GM21576 (cell line): Measurements from ENCODE around the gene PTH2.
"Not testable (repeated sequence)": the region's sequence is repeated elsewhere in the genome, so short reads cannot be mapped to it uniquely, and the experiment has no call there.

Experiments used
- ATAC-seq: cut with Tn5 transposase; IDR thresholded peaks from one replicate; pipeline ENCODE4 v1.9.1; 2021; ENCODE audit warnings: mild to moderate bottlenecking, moderate library complexity; ENCODE audit not compliant: unreplicated experiment

Gene PTH2

DNA sequence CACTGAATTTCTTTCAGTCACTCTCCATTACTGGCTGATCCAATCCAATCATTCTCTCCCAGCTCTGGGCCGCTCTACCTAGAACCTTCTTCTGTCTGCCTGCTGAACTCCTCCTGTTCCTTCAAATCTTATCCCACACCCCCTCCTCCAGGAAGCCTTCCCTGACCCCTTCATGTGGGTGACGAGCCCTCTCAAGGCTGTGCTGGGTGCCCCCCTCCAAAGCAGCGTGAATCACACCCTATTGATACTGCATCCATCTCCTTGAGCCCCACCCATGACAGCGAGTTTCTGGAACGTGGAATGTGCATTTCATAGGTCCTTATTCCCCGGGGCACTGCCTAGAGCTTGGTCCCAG lies 25.2 kb upstream of the PTH2 start:
- ATAC-seq: no peak

DNA sequence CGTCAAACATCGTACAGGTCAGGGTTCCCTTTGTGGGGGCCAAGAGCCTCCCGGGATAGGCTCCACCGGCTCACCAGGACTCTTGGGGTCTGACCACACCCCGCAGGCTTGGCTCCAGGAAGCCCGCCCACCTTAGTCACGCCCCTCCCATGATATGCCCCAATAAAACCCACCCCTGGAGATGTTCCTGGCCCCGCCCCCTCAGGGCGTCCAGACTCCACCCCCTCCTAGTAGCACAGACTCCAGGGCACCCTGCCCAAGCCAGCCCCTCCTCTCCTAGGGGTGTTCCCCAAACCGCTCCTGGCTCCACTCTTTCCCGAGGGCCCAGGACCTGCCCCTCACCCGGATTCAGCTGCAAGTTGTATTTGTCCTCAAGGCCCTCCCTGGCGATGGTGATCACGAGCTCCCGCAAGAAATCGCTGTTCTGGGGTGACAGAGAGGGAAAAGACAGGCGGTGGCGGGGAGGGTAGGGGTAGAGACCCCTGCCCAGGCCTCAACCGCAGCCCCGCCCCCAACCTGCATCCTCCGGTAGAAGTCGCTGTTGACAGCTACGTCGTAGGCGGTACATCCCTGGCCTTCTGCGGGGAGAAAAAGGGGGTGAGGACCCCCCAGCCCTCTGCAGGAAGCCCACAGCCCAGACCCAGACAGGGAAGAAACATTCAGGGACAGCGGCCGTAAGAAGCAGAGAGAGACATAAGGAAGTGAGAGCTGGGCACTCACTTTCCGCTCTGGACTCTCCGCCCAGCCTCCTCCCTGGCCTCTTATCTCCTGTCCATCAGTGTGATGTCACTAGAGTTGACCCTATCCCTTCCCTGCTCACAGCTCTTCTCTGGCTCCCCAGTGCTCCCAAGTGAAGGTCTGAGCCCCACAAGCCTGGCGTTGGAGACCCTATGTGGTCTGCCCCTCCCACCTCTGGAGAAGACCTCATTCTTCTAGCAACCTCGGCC lies 24.5 kb upstream of the PTH2 start:
- no peak for ATAC-seq

DNA sequence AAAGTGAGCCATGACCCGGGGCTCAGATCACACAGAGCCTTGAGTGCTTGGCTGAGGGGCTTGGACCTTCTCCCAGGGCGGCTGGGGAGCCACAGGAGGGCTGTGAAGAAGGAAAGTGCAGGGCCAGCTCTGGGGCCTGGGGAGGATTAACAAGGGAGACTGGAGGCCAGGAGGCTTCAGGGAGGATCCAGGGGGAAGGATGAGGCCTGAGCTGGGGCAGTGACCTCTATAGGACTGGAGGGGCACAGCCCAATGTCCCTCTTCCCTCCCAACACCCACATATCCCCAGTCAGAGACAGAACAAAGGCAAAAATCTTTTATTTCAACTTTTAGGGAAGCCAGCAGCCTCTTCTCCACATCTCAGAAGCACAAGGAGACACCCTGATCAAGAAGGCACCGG lies 22.8 kb upstream of the PTH2 start:
- no peak for ATAC-seq

DNA sequence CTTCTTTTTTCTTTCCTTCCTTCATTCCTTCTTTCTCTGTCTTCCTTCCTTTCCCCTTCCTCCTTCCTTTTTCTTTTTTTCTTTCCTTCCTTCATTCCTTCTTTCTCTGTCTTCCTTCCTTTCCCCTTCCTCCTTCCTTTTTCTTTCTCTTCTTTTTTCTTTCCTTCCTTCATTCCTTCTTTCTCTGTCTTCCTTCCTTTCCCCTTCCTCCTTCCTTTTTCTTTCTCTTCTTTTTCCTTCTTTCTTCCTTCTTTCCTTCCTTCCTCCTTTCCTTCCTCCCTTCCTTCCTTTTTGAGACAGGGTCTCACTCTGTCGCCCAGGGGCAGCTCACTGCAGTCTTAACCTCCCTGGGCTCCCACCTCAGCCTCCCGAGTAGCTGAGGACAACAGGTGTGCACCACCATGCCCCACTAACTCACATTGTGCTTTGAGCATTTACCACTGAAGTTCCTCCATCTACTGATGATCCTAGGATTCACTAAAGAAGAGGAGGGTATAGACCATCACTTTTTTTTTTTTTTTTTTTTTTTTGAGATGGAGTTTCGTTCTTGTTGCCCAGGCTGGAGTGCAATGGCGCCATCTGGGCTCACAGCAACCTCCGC lies 21.0 kb upstream of the PTH2 start:
- ATAC-seq: not testable (repeated sequence)

DNA sequence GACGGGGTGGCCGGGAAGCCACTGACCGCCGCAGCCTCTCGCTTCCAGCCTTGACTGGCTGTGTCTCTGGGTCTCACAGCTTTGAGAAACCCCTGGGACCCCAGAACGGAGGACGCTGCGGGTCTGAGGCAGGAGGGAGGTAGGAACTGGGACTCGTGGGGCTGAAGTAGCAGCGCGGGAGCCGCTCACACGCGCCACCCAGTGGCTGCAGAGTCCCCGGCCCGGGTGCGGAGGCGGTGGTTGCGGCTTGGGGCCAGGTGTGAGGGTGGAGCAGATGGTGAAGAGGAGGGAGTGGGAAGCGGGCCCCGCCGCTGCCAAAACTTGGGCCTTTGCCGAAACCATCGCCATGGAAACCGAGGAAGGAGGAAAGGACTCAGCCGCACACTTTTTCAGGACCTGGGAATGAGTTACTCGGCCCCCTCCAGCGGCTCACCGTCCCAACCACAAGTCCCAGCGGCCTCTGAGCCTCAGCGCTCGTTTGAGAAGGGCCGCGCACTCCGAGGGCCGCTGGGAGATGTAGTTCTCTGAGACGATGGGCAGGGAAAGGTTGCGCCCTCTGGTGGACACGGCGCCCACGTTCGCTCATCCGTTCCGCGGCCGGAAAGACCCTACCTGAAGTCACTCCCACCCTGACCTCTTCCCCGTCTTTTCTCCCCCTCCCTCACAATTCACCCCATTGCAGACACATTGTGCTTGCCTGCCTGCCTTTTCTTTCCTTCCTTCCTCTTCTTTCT lies 20.3 kb upstream of the PTH2 start:
- ATAC-seq: peak; percentile 67

DNA sequence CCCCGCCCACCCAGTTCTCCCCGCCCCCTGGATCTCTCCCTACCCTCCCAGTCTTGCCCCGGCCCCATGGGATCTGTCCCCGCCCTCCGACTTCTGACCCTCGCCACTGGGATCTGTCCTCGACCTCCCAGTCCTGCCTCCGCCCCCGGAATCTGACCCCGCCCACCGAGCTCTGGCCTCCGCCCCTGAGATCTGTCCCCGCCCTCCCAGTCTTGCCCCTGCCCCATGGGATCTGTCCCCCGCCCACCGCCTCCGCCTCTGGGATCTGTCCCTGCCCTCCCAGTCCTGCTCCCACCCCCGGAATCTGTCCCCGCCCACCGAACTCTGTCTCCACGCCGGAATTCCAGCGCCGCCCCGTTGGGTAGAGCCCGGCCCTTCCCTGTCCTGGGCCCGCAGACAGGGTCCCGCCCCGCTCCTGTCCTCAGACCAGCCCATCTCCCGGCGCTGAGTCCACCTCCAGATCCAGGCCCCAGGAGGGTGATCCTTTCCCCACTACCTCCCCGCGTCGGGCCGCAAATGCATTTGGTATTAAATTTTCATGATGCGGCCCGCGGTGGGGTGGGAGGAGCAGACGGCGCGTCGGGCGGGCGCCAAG lies 19.6 kb upstream of the PTH2 start:
- ATAC-seq: no peak

DNA sequence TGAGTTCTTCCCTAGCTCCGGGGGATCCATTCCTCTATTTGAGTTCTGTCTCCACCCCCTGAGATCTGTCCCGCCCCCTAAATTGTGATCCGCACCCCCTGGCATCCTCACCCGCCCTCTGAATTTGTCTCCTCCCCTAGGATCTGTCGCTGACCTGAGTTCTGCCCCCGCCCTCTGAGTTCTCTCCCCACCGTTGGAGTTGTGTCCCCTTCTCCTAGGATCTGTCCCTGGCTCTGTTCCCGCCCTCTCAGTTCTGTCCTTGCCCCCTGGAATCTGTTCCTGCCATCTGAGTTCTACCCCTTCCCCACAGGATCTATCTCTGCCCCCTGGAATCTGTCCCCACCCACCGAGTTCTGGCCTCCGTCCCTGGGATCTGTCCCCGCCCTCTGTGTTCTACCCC lies 19.1 kb upstream of the PTH2 start:
- no peak for ATAC-seq

DNA sequence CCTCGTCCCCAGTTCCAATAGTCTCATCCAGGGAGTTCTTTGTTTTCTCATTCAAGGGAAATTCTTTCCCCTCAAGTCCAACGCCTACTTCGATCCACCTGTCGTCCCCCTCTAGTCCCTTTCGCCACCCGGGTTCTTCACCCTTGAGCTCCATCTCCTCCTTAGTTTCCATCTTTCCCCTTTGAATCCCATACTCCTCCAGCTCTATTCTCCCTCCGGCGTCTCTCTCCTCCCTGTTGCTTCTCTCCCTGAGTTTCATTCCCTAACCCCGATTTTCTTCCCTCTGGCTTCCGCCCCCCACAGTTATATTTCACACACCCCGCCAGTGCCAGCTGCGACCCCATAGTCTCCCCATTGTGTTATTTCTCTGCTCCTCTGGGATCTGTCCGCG lies 18.7 kb upstream of the PTH2 start:
- ATAC-seq: no peak

DNA sequence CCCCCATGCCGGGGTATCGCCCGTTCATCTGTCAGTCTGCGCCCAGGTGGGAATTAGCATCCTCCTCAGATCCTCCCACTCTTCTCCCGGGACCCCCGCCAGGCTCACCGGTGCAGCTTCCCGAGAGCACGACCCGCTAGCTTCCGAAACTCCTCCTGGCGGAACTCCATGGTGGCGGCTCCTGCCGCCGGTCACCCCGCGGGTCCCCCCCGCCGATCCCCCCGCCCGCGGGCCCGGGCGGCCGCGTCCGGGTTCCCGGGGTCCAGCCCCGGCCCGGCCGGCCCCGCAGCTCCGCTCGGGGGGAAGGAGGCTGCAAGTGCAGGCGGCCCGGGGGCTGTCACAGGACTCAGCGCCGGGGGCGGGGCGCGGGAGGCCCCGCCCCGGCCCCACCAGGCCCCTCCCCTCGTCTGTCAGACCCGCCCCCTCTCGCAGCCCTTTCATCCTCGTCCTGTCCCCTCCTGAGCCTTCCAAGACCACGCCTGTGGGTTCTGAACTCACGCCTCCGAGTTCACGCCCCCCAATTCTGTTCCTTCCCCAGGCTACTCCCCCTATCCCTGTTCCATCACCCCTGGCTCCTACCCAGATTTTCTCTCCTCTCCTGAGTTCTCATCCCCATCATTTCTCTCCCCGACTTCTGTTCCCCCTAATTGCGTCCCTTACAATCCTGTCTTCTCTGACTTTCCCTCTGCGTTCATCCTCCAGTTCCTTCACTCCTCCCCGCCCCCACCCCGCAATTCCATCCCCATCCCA lies 18.1 kb upstream of the PTH2 start, which contains the start of gene SLC17A7:
TSS of gene SLC17A7 (minus strand) at position 318 of the 750 bp plus-strand sequence. CDS start at position 170, 148 bp downstream.
- no peak for ATAC-seq

DNA sequence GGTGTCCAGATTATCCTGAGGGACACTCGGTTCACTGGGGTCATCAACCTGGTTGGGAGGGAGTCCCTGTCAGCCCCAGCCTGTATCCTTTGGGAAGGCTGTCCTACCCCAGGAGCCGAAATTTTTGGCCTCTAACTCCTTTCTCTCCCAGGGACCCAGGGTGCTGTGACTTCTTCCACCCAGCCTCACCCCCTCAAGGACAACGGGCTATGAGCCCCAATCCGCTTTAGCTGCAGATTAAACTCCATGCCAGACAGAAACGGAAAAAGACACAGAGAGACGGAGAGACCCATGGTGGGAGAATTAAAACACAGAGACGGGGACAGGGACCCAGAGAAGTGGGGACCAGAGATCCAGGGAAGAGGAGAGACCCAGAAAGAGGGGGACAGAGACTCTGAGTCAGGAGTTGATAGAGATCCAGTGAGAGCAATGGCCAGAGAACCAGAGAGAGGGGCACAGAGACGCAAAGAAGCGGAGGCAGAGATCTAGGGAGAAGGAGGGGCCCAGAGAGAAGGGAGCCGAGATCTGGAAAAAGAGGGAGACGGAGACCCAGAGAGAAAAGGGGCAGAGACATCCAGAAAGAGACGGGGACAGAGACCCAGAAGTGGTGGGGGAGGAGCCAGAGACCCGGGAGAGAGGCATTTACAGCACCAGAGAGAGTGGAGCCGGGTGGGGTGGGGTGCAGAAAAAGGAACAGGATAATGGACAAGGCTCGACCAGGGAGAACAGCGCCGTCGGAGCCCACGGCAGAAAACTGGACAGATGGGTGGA lies 17.4 kb upstream of the PTH2 start:
- no peak for ATAC-seq

DNA sequence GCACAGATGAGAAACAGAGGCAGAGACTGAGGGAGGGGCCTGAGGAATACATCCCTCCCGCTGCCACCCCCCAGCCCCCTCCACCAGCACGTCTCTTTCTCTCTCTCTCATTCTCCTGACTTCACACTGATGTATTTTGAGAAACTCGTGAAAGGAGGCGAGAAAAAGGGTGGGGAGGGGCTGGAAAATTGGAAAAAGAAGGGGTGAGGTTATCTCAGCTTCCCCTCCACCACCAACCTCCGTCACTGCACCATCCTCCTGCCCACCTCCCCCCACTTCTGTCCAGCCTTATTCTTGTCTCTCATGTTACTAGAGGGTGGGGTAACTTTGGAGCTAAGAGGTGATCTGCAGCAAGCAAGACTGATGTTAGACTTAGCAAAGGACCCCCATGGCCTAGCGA lies 16.6 kb upstream of the PTH2 start:
- no peak for ATAC-seq

DNA sequence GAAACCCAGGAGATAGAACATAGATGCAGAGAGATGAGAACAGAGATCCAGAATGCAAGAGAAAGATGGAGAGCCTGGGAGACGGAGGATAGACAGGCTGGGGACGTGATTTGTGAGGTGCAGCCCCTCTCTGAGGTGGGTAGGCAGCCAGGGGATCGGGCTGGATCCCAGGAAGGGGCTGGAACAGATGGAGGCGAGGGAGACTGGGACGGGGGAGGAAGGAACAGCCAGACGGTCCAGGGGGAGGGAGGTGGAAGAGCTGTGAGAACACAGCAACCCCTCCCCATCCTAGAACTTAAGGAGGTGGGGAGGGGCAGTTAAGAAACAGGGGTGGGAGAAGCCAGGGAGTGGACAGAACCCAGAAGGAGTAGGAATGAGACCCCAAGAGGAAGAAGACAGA lies 15.0 kb upstream of the PTH2 start:
- ATAC-seq: no peak

DNA sequence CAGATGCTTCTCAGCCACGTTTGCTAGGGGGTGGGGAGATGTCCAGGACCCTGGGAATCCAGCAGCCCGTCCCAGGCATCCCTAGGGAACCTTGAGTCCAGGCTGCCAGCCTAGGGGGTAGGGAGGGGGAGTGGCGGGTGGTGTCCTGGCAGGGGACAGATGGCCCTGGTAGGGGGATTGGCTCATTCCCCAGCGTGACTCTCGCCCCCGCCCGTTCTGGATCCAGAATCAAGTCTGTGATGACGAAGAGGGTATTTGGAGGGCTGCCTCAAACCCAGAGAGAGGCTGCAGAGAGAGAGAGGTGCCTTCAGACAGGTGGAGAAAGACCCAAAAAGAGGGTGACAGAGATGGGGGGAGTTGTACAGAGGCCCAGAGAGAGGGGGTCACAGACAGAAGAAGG lies 14.0 kb upstream of the PTH2 start:
- ATAC-seq: no peak

DNA sequence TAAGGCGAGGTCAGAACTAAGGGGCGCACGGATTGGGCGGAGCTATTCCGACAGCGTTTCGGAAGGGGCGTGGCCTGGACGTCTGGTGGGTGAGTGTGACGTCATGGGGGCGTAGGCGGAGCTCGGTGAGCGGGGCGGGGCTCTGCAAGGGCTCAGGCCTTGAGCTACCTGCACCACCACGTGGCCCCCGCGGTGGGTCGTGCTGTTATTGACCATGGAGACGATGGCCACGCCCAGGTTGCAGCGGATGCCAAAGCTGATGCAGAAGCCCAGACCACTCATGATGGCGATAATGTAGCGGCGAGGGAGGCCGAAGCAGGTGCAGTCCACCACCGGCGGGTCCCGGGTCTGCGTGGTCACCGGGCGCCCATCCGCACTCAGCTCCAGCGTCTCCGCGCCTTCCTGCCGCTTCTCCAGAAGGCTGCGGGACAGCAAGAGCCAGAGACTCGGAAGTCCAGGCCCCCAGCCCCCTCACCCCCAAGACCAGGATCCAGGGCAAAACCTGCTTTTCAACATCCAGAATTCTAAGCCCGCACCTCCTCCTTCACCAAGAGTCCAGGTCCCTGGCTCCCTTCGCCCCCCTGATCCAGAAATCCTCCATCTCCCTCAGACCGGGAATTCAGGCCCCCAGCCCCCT lies 13.3 kb upstream of the PTH2 start:
- no peak for ATAC-seq

DNA sequence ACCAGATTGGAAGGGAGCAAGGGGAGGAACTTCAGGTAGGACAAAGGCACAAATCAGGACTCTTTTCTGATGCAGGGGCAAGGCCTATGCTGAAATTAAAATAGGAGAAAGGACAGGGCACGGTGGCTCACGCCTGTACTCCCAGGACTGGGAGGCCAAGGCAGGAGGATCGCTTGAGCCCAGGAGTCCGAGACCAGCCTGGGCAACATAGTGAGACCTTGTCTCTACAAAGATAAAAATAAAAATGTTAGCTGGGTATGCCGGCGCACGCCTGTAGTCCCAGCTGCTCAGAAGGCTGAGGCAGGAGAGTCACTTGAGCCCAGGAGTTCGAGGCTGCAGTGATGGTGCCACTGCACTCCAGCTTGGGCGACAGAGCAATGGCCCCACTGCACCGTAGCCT lies 12.4 kb upstream of the PTH2 start:
- ATAC-seq: no peak

DNA sequence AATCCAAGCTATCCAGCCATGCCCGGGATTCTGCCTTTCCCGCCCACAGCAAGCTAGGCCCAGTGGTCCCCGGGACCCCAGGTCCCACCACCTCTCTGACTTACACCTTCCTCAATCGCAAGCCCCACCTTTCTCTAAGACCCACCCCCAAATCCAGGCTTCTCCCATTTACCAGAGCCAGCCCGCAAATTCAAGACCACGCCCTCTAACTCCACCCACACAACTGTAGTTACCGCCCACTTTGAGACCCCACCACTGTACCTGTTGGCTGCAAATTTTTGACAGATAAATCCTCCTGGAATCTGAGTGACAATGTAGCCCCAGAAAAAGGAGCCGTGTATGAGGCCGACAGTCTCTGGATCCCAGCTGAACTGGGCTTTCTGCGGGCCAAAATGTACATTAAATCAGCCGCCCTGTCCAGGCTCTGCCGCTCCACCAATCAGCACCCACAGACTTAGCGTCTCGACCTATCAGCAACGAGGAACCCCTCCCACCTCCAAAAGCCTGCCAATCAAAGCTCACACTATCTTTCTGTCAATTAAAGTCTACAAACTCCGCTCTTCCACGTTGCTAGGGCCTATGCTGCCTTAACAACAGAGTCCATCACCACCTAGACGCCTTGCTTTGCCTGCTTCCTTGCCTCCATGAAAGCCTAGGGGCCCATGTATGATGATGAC lies 11.8 kb upstream of the PTH2 start:
- ATAC-seq: no peak

DNA sequence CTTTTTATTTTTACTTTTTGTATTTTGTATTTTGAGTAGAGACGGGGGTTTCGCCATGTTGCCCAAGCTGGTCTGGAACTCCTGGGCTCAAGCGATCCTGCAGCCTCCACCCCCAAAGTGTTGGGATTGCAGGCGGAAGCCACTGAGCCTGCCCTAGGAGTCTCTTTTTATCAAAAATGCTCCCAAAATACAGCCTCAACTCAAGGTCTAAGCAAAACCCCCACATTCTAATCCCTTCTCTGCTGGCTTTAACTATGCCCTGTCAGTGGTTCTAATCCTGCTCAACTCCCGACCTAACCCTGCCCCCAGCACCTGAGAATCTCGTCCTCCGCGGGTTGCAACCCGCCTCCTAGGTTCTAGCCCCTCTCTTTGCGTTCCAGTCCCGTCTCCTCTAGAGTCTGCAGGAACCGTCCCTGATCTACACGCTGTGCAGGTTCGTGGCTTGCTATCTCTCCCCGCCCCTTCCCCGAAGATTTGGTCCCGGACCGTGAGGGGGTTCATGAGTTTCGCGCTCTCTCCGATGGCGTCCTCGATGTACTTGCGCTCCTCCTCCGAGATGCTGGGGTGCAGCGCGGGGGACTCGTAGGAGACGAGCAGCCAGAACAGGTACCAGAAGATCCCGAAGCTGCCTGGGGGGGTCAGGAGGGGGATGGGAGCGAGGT lies 10.1 kb upstream of the PTH2 start:
- ATAC-seq: no peak
